Measurements from ENCODE around the gene ASTN2.

DNA sequence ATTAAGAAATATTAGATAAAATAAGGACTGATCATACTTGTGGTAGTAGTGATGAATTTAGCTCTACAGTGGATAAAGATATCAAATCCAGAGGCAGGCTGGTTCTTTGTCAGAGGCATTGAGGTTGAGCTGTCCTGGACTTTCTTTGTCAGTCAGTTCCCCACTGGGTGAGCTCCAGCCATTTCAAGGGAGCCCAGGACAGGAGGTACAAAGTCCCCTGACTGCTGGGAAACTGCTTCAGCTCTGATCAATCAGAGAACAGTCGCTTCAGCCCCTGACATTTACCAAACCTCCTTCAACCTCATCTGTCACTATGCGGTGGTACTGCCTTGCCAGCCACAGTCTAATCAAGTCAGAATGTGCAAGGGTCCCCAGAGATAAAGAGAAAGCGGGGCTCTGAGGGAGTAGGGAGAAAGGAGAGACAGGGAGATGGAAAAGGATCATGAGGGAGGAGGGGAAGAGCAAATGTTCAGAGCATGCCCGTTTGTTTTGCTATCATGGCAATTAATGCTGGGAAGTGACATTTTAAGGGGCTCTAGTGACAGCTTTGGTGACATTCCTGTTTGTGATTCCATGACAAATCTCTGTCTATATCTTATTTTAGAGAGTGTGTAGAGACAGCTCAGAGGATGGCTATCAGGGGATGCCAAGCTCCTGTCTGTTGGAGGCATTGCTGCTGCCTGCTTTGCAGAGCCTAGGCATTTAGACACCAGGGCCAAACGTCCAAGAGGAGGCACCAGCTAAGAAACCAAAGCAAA, 223.2 kb downstream of the ASTN2 start:
- TF ChIP-seq GATA3 (IDR thresholded peaks at IDR 0.05; ENCODE audit: low read depth, low read length): no peak
- no peak for TF ChIP-seq GATA2 (IDR thresholded peaks at IDR 0.05; ENCODE audit: low read depth, low read length)

Data from SH-SY5Y (cell line).